Stimulated activated CD4-positive, alpha-beta T cell treated with anti-CD3 and anti-CD28 coated beads, Interleukin-2, amount 100 ng/mL, for 4 hours (primary cell): Measurements from ENCODE around the gene TEDC2.
"Not testable (repeated sequence)": the region's sequence is repeated elsewhere in the genome, so short reads cannot be mapped to it uniquely, and the experiment has no call there.

Source experiments
- DNase-seq: peaks from one replicate; pipeline ENCODE4 v3.0.0-alpha.2; 2020; ENCODE audit warnings: low read depth

Gene TEDC2

GRCh38 chr16:2459647-2460390, at the start of gene TEDC2:
Gene TEDC2, plus strand, starts transcription at chr16:2460109. Its CDS starts 36 bp downstream, at chr16:2460145.
- peak; percentile 95 for DNase-seq

- DNase-seq, result no peak
These were observed 44.8 kb upstream of the TEDC2 start for GRCh38 chr16:2415085-2415484.

GRCh38 chr16:2420035-2420434, 39.9 kb upstream of the TEDC2 start:
- no peak for DNase-seq

GRCh38 chr16:2422123-2422867, 37.6 kb upstream of the TEDC2 start:
- DNase-seq, result no peak

GRCh38 chr16:2424061-2425007, 35.6 kb upstream of the TEDC2 start:
- DNase-seq, result no peak

- DNase-seq, result no peak
These were observed 34.8 kb upstream of the TEDC2 start for GRCh38 chr16:2425008-2425518.

GRCh38 chr16:2425825-2426430, 34.0 kb upstream of the TEDC2 start:
- DNase-seq, result no peak

GRCh38 chr16:2426941-2427361, 33.0 kb upstream of the TEDC2 start:
- no peak for DNase-seq

GRCh38 chr16:2427526-2427925, 32.4 kb upstream of the TEDC2 start:
- no peak for DNase-seq

- DNase-seq, result no peak
These were observed 31.7 kb upstream of the TEDC2 start for GRCh38 chr16:2428051-2428783.

GRCh38 chr16:2428784-2429033, 31.2 kb upstream of the TEDC2 start:
- no peak for DNase-seq

- DNase-seq, result peak; percentile 97
These were observed 30.7 kb upstream of the TEDC2 start, which contains the start of gene CCNF for GRCh38 chr16:2429034-2429770. Gene CCNF, plus strand, starts transcription at chr16:2429447. Its CDS starts 35 bp downstream, at chr16:2429482.

GRCh38 chr16:2429771-2430663, 29.9 kb upstream of the TEDC2 start:
- no peak for DNase-seq

- no peak for DNase-seq
These were observed 27.6 kb upstream of the TEDC2 start for GRCh38 chr16:2432286-2432685.

- no peak for DNase-seq
These were observed 27.0 kb upstream of the TEDC2 start for GRCh38 chr16:2432801-2433505.

- not testable (repeated sequence) for DNase-seq
These were observed 24.7 kb upstream of the TEDC2 start for GRCh38 chr16:2435236-2435635.

- DNase-seq, result no peak
These were observed 23.8 kb upstream of the TEDC2 start for GRCh38 chr16:2436110-2436509.

GRCh38 chr16:2437032-2437790, 22.7 kb upstream of the TEDC2 start:
- no peak for DNase-seq
